NCI-H2196 treated with DMSO at 0.1 percent for 48 hours (cell line): ENCODE data around the gene TTC39A.

Source experiments
- DNase-seq: peaks from one replicate; lab custom pipeline; 2025; ENCODE audit not compliant: unreplicated experiment; lab: John Stamatoyannopoulos, UW

TTC39A gene

DNA sequence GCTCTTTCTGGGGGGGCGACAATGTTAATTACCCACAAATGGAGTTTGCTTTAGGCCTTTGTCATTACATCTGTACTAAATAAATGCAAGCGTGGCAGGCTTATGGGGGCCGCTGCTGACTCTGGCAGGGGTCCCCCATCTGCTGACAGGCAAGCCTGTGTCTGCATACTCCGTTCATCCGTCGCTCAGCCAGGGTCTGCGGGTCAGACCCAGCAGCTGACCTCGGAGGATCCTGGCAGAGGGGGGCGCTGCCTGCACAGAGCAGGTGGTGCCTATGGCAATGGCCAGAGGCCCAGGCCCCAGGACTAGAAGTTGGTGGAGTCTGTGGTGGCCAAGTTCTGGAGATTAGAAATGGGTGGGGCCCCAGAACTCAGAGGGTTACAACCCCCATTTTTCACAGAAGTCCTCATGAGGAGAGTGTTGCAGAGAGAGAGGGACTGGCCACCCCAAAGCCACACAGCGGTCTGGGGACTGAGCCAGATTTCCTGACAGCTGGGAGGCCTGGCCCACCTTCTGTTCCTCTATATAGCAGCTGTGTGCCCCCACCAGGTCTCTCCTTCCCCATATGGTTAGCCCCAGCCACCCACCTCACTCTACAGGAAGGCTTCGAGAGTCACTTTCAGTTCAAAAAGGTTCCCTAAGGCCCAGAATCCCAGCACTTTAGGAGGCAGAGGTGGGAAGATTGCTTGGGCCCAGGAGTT, 31.0 kb downstream of the TTC39A start:
- DNase-seq, result no peak

DNA sequence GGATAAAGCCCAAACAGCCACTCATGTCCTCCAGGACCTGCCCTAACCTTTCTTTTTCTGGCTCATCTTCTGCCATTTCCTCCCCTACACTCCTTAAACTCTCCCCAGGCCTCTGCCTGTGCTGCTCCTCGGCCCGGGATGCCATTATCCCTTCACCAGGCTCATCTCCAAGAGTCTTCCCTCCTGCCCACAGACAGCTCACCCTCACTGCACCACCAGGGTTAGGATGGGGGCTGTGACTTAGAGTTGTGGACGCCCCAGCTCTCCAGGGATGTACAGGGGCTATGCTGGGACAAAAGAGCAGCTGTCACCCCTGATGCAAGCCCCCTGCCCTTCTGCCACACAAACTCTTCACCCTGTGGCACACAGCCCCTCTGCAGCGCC, 32.0 kb downstream of the TTC39A start:
- DNase-seq, result no peak

DNA sequence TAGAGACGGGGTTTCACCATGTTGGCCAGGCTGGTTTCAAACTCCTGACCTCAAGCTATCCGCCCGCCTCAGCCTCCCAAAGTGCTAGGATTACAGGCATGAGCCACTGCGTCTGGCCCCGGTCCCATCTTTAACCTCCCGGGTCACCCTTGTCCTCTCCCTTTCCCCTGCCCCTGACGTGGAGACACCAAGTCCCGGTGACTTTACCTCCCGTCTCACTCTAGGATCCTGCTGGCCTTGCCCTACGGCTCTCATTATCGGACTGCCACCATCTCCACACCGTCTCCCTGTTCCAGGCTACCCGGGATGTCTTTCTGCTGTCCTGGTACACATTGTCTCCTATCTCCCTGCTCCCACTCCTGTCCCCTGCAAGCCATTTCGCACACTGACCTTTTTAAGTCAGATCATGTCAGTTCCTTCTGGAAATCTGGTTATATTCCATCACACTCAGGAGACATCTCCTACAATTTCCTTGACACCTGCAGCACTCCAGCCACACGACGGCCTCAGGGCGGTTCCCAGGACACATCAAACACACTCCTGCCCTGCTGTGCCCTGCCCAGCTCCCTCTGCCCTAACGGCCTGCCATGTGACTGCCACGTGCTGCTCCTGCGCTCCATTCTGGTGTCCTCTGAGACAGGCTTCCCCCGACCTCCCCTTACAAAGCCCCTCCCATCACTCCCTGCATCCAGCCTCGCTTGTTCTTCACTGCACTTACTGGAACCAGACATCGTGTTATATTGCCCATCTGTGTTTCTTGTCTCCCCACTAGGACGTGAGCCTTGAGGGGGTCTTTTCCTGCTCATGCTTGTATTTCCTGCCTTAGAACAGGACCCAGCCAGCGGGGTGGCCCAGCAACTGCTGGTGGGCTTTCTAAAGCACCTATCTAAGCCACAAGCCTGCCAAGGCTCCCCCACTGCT, 32.7 kb downstream of the TTC39A start:
- no peak for DNase-seq

DNA sequence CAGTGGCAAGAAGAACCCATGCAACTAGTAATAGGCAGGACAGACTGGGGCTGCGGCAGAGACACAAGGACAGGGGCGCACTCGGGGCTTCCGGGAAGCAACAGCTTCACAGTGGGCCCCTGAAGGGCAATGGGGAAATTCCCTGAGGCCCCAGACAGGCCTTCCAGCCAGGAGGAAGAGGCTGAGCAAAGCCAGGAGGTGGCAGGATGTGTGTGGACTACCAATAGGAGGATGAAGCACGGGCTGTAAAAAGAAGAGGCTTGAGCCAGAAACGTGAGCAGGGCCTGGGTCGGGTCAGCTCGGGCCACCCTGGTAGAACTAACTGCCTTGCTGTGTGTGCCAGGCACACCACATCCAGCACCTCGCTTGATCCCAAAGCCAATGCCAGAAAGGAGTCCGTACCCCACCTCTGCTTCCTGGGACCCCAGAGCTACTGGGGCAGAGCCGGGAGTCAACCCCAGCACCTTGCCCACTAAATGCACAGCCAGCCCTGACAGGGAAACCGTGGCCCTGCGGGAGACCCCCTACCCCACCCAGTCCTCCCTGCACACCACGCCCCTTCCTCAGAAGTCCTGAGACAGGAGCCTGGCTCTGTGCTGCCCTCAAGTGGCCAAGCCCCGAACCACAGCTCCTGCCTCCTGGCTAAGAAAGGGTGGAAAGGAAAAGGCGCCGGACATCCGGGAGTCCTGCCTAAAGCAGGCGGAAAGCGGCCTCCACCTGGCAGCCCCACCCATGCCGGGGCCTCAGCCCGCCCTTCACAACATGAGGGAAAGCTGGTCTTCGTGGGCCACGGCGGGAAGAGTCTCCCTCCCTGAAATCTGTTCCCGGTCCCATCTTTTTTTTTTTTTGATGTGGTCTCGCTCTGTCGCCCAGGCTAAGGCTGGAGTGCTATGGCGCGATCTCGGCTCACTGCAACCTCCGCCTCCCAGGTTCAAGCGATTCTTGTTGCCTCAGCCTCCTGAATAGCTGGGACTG, 33.7 kb downstream of the TTC39A start:
- DNase-seq, result peak; percentile 54

DNA sequence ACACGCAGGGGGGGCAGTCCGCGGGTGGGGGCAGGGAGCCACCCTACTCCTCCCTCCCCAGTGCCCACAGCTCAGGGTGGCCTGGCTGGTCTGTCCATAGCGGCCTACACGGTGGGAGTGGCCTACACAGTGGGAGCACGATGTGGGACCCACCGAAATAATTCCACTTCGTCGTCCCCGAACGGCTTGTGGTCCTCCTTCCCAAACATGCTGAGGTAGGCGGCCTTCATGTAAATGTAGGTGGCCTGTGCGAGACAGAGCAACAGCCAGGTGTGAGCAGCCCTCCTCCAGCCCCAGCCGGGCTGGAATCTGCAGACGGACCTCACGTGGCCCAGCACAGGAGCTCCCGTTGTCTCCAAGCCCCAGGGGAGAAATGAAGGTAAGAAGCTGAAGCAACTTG, 34.4 kb downstream of the TTC39A start:
- no peak for DNase-seq

DNA sequence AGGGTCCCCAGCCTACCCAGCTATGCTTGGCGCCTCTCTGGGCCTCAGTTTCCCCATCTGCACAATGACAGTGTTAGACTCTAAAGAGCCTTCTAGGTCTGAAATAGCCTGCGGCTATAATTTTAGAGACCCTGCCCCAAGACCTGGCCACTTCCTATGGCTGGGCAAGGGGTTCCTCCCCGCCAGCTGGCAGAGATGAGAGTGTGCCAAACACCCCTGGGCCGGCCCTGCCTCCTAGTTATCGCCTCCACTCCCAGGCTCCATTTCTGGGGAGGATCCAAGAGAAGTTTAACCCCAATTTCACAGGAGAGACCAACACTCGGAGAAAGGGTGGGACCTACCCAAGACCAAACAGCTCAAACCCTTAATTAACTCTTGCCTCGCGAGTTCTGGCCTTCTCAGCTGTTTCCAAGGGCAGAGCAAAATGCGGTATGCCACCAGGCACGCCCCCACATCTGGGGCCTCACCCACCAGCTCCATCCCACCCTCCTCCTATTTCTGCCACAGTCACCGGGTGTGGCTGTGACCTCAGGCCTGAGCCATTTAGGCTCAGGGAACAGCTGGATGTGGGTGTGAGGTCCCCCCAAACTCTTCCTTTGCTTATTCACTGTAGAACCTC, 35.7 kb downstream of the TTC39A start:
- DNase-seq, result no peak

DNA sequence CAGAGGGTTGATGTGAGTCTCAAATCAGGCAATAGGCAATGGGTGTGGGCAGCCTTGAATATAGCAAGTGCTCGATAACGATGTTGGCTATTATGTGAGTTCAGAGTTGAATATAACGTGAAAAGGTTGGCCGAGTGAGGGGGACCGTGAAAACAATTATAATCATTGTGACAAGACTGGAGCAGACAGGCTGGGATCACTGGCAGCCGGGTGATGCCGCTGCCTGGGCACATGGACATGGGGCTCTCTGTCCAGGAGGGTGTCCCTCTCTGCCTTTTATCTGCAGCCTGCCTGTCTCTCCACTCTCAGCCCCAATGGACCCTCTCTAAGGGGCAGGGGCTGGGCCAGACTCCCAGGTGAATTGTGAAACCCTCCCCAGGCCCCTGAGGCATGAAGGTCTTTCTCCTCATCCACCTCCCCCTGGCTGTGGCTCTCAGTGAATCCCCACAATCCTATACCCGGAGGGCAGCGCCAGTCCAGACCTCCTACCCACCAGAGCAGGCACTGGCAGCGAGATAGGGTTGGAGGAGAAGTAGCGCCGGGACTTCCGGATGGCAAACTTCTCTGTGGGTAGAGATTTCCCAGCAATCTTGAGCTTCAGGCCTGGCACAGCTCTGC, 36.4 kb downstream of the TTC39A start:
- no peak for DNase-seq

DNA sequence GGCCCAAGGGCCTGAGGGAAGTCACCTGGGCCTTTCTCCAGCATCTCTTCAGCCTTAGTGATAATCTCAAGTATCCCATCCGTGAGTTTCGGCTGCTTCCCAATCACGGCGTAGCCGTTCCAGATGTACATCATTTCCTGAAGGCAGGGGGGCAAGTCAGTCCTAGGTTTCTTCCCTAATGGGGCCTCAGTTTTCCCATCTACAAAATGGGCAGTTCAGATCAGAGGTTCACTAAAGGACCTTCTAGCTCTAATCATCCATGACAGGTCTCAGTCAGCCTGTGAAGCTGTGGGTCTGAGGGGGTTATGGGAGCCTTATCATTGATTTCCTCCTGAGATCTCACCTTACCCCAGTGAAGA, 39.9 kb downstream of the TTC39A start:
- DNase-seq, result no peak

DNA sequence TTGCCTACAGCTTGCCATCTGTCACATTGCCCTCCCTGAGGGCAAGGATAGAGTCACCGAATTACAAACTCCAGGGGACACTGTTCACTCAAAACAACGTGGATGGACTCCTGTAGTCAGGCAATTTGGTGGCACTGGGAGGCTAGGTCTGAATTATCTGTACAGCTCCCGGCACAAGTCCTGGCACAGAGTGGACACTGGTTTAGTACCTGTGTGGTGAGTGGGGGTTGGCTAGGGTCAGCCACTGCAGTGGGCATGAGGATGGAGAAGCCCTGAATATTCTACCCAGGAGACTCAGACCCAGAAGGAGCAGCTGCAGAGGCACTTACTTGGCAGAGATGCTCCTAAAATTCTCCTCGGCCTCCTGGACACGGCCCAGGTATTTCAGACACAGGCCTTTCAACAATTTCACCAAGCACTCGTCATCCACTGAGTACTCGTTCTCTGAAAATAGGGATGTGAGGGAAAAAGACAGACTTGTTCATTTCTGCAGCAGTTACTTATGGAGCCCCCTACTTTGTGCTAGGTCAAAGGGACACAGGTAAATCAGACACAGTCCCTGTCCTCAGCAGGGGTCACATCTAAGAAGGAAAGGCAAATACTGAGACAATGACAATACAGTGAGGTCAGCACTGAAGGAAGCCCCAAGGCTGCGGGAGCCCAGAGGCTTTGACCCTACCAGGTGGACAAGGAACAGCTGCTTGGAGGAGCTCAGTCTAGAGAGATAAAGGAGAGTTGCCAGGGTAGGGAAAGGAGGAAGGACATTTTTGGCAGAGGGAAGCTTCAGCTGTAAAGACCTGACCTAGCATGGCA, 40.5 kb downstream of the TTC39A start:
- DNase-seq, result no peak

DNA sequence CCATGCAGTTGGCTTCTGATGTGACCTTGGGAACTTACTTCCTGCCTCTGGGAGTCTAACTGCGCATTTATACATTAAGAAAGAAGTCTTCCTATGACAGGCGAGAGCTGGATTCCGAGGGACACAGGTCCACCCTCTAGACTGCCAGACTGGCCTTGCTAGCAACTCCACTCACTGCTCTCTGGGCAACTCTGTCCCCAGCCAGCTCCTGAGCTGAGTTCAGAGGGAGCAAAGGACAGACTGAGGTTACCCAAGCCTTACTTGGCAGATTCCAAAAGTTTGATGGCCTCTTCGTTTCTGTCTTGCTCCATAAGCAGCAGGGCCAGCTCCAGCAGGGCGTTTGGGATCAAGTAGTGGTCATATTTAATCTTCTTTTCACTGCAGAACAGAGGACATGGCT, 41.8 kb downstream of the TTC39A start:
- DNase-seq, result no peak

DNA sequence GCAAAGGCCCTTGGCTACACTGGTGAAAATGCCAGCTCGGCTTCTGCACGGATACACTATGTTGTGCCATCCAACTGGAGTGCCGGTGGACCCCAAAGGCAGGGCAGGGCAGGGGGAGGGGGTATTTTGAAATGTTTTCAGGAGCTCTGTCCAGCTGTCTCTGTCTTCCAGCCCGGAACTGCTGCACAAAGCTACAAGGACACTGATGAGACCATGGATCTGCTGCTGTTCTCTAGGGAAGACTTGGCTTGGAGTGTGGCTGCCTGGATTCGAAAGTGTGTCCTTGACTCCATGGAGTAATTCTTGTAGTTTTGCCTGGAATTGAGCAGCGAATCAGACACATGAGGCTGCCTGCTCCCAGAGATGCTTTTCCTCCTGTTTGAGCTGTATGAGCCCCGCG, 42.4 kb downstream of the TTC39A start:
- DNase-seq, result no peak

DNA sequence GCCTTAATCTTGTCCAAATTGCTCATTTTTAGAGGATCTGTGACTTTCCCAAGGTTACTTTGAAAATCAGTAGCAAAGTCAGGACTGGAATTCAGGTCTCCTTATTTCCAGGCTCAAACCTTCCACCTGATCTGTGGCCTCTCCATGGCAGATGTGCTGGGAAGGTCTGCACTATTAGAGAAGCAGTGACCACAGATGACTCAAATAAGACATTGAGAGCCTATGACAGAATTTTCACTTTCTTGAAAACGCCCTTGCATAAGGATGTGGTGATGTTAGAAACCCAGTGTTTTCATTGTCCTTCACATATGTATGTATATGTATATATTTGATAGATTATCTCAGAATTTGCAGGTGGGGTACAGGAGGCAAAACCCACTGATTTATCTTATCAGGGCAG, 45.3 kb downstream of the TTC39A start:
- DNase-seq, result no peak

DNA sequence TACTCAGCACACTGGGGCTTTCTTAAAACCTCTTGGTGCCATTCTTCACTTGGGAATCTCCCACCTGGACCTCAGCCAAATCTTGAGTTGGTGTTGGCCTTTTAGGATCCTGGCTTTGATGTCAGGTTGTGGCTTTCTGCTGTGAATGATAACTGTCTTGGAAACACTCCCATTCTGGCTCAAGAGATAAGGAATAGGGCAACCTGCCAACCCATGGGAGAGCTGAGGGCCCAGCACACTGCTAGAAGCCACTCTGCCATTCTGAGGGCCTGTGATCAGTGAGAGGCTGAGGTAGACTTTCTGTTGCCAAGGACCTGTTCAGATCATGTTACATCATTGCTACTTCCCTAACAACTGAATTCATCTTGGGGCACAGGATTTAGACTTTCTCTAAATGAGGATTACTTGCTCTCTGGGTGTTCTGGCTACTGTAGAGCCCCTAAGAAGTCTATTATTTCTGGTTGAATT, 45.8 kb downstream of the TTC39A start:
- peak; percentile 89 for DNase-seq

DNA sequence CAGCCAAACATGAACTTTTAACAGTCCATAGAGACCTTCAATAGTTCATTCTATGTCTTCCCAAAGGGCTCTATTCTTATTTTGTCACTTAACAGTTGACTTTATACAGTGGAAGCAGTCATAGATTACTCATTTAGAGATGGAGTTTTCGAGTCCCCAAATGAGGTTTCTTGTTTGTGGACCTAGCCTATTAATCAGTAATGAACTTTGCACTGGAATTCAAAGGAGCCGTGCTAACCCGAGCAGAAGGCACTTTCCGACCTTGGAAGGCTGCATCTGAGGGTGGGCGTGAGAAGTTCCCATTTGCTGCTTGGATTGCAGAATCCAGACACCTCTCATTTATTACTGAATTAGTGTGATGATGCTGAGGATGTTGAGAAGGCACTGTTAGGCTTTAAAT, 46.4 kb downstream of the TTC39A start:
- DNase-seq, result no peak

DNA sequence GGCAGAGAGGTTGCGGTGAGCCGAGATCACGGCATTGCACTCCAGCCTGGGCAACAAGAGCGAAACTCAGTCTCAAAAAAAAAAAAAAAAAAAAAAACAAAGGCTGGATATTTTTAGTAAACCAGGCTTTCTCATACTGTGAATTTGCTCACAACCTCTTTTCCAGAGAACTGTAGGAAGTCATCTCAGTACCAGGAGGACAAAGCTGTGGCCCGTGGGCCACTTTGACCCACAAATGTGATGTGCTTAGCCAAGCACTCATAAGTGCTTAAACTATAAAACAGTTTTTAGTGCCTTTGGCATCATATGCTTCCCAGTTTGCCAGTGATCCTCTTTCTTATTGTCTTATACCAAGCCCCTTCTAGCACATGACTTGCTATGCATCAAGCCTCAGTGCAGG, 47.8 kb downstream of the TTC39A start:
- DNase-seq, result no peak

DNA sequence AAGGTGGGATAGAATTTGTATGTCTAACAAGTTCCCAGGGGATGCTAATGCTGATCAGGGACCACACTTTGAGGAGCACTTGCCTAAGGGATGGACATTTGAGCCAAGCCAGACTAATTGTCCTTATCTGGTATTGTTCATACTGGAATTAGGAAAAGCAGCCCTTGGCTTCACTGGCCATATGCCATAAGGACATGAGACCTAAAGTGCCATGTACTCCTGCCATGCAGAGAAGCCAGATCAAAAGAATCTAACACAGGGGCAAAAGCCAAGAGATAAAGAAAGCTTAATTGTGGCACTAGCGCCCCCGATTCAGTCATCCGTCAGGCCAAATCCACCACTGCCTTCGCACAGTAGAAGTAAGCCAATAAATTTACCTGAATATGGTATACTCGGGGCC, 48.6 kb downstream of the TTC39A start:
- no peak for DNase-seq

DNA sequence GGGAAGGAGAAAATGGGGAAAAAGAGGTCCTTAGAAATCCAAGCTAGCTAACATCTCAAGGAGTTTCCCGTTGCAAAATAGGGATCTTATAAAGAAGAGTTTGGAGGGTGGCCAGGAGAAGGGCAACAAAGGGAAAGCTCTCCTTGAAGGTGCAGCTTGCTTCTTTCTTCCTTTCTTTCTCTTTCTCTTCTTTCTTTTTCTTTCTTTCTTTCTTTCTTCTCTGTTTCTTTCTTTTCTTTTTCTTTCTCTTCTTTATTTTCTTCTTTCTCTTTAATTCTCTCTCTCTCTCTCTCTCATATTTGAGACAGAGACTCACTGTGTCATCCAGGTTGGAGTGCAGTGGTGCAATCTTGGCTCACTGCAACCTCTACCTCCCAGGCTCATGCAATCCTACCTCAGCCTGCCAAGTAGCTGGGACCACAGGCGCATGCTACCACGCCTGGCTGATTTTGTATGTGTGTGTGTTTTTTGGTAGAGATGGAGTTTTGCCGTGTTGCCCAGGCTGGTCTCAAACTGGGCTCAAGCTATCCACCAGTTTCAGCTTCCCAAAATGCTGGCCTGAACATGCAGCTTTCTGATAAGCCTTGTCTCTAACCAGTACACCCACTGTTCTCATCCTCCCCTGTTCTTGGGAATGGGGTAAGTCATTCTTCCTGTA, 49.9 kb downstream of the TTC39A start:
- DNase-seq, result no peak

DNA sequence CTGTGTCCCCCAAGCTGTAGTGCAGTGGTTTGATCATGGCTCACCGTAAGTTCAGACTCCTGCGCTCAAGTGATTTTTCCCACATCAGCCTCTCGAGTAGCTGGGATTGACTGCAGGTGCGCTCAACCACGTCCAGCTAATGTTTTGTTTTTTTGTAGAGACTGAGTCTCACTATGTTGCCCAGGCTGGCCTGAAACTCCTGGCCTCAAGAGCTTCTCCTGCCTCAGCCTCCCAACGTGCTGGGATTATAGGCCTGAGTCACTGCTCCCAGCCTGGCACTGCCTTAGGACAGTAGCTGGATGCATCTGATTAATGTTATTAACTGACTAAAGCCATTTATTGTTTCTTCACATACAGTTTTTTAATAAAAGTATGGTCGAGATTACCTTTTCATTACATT, 54.1 kb downstream of the TTC39A start:
- no peak for DNase-seq

DNA sequence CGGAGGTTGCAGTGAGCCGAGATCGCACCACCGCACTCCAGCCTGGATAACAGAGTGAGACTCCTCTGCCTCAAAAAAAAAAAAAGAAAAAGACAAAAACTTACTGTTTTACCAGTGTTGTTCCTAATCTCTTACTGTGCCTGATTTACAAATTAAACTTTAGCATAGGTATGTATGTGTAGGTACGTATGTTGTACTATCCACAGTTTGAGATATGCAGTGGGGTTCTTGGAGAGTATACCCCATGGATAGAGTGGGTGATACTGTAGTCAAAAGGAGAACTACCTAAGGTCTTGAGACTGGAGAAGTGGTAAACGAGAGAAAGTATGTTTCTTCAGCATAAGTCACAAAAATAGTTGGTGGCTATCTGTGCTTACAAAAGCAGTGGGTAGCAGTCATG, 55.7 kb downstream of the TTC39A start:
- no peak for DNase-seq
